Adrenal gland (tissue), 12 donors: Measurements from ENCODE around the gene NAT14. TPM values are rescaled to one million over a fixed set of nuclear protein-coding genes. Genes with fewer than 3 reads are reported as not detected.
A peak's percentile ranks its signal among the peaks of the same experiment; 100 is the strongest.

Experiments used
- DNase-seq, 7 donors: peaks; one replicate each; pipeline ENCODE4 v3.0.0-alpha.2; 2019 to 2020
- H3K27ac ChIP-seq, 5 donors: fragments of 200-600 bp; sonication (generic) in 4 of 5; 1 replicate in 3 of 5; 2 replicates in 2 of 5; pipeline versions ENCODE4 v1.5.1 to v1.8.0; 2016 to 2020; ENCODE audit warnings: mild to moderate bottlenecking in 1 of 5
- H3K27me3 ChIP-seq: fragments of 200-600 bp; 2 replicates; pipeline ENCODE4 v1.8.0; 2021
- H3K36me3 ChIP-seq, 2 donors: fragments of 200-600 bp; replicated peaks in 1 of 2; 1 replicate in 1 of 2; 2 replicates in 1 of 2; pipeline versions ENCODE4 v1.5.1 to v1.8.0; 2018 to 2022
- H3K4me1 ChIP-seq, 2 donors: fragments of 200-600 bp; replicated peaks in 1 of 2; 1 replicate in 1 of 2; 2 replicates in 1 of 2; pipeline versions ENCODE4 v1.5.1 to v1.8.0; 2018 to 2021
- H3K4me3 ChIP-seq, 4 donors: fragments of 200-600 bp; sonication (generic) in 3 of 4; one replicate each; pipeline ENCODE4 v1.5.1; 2016 to 2018
- H3K9me3 ChIP-seq, 3 donors: fragments of 200-600 bp; sonication (generic) in 1 of 3; replicated peaks in 1 of 3; 1 replicate in 2 of 3; 2 replicates in 1 of 3; pipeline versions ENCODE4 v1.5.1 to v1.8.0; 2016 to 2021
- POLR2A ChIP-seq, 2 donors: fragments of 450-650 bp; IDR thresholded peaks; one replicate each; pipeline ENCODE4 v1.6.1; 2017; ENCODE audit warnings: antibody characterized with exemption in 2 of 2, mild to moderate bottlenecking in 2 of 2, moderate library complexity in 1 of 2
- WGBS, 4 donors: extraction: QIAGEN DNeasy Blood & Tissue Kit in 2 of 4; methylation state at CpG; one replicate each; pipeline versions ENCODE4 v1.1.5 to v1.1.7; 2013 to 2017; 5-methylcytosine and 5-hydroxymethylcytosine counted together
- intact Hi-C, 2 donors: fragments of 100-400 bp; cut with DNase I; formaldehyde crosslinking; loops; one replicate each; pipeline versions ENCODE4 v1.14.1 to v1.15.0; 2022 to 2023
- polyA plus RNA-seq, 3 donors: library from polyadenylated mRNA; stranded (reverse); fragments of 200-250 nt in 2 of 3; fragments of 350-450 nt in 1 of 3; fragmentation: Illumina TruSeq in 1 of 3; extraction: RNeasy Lipid Tissue Mini Kit (QIAGEN cat#74804) in 1 of 3; gene quantifications; one replicate each; pipeline ENCODE4 v1.2.3, GENCODE V29; 2013 to 2014
- total RNA-seq, 9 donors: library from RNA; depleted of rRNA in 4 of 9; stranded (reverse); fragments of >200 nt in 4 of 9; fragments of 120-200 nt in 1 of 9; fragmentation: NEBNext Ultra II Directional in 1 of 9; extraction: Animal tissue kit (Norgen Biotek cat#: 25700) in 1 of 9; gene quantifications; one replicate each; pipeline versions ENCODE4 v1.1.0 to v1.2.4, GENCODE V29; 2013 to 2023
- TF ChIP-seq, protein P1 (sequence below), 6 experiments: fragments of 450-650 bp in 4 of 6; fragments of 200-600 bp in 2 of 6; sonication (generic) in 1 of 6; IDR thresholded peaks; 1 replicate in 5 of 6; 2 replicates in 1 of 6; pipeline versions ENCODE4 v1.5.1 to v1.8.0; 2016 to 2021; ENCODE audit warnings: antibody characterized with exemption in 6 of 6, mild to moderate bottlenecking in 2 of 6, moderate library complexity in 1 of 6
- donor health status: healthy with polysubstance abuse.
- donor health status: Bipolar disorder and iron deficiency.
- donor health status: DM: yes; HTN: yes; CAD: no.
- donor health status: DM: no; HTN: no; CAD: no.
- donor health status: DM: no; HTN: no; CAD: no.
- donor health status: DM: yes; HTN: yes; CAD: no.

Gene NAT14
- total and polyA plus RNA-seq, 12 donors, result 4.9 to 108 (median 18.7) TPM

DNA sequence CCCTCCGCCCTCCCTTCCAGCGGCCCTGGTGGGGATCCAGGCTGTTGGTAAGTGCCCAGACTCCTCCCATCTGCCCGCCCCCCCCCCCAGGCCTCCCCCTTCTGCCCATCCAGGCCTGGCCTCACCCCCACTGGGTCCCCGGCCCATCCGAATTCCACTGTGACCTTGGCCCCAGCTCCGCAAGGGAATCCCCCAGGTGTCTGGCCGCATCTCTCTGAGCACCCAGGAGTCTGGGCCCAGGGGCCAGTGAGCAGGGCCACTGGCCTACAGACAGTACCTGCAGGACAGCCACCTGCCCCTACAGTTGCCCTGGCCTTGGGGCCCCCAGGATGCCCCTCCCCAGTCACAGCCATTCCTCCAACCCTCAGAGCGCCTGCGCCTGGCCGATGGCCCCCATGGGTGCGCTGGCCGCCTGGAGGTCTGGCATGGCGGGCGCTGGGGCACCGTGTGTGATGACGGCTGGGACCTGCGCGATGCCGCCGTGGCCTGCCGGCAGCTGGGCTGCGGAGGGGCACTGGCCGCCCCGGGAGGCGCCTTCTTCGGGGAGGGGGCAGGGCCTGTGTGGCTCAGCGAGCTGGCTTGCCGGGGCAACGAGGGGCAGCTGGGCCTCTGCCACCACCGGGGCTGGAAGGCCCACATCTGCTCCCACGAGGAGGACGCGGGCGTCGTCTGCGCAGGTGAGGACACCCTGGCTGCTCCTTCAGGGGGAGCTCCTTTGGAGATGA is 4.2 kb downstream of the NAT14 start:
- TF ChIP-seq POLR2A (IDR thresholded peaks at IDR 0.05), result no peak
- TF ChIP-seq, protein P1, sequence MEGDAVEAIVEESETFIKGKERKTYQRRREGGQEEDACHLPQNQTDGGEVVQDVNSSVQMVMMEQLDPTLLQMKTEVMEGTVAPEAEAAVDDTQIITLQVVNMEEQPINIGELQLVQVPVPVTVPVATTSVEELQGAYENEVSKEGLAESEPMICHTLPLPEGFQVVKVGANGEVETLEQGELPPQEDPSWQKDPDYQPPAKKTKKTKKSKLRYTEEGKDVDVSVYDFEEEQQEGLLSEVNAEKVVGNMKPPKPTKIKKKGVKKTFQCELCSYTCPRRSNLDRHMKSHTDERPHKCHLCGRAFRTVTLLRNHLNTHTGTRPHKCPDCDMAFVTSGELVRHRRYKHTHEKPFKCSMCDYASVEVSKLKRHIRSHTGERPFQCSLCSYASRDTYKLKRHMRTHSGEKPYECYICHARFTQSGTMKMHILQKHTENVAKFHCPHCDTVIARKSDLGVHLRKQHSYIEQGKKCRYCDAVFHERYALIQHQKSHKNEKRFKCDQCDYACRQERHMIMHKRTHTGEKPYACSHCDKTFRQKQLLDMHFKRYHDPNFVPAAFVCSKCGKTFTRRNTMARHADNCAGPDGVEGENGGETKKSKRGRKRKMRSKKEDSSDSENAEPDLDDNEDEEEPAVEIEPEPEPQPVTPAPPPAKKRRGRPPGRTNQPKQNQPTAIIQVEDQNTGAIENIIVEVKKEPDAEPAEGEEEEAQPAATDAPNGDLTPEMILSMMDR (IDR thresholded peaks at IDR 0.05), result no peak
- Histone ChIP-seq H3K4me3 (no peak overlapping the region), H3K9me3 (no peaks in the 10 kb centered on the region), H3K4me1 (peaks cover 37 to 38% of the 10 kb centered on the region in 2 donors), H3K36me3 (no peaks in the 10 kb centered on the region), H3K27ac (no peak overlapping the region), H3K27me3 (no peaks in the 10 kb centered on the region)
- WGBS, 4 donors, result 58 to 67% (median 63%) methylated on average over 9 to 36 of the region's 36 CpGs; no CpG with 5 or more reads in 1 of the 4 donors
- intact Hi-C loops, result no loop called here
- no peak for DNase-seq

DNA sequence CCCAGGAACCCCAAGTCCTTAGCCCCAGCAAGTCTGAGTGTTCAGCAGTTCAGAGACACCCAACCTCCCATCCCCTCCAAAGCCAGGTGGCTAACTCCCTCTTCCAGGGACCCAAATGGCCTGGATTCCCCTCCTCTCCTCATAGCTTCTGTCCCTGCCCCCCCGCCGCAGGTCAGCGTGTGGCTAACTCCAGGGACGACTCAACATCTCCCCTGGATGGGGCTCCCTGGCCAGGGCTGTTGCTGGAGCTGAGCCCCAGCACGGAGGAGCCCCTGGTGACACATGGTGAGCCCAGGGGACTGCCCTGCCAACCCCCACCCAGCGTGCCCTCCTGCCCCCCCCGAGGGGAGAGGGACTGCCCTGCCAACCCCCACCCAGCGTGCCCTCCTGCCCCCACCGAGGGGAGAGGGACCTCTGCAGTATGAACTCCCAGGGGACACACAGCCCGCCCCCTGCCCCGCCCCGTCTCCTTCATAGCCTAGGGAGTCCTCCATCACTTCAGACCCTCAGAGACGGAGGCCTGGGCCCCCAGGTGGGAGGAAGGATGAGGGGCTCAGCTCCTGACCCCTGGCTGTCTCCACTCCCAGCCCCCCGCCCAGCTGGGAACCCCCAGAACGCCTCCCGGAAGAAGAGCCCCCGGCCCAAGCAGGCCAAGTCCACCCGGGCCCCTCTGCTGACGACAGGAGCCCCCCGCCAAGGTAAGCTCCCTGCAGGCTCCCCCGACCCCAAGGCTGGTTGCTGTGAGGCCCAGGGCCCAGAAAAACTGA is 4.9 kb downstream of the NAT14 start:
- intact Hi-C loops, result no loop called here
- no peak for TF ChIP-seq POLR2A (IDR thresholded peaks at IDR 0.05)
- TF ChIP-seq, protein P1 (IDR thresholded peaks at IDR 0.05), result no peak
- H3K36me3 ChIP-seq, result no peaks in the 10 kb centered on the region
- no peak overlapping the region for H3K27ac ChIP-seq
- no peaks in the 10 kb centered on the region for H3K9me3 ChIP-seq
- peaks cover 30 to 32% of the 10 kb centered on the region in 2 donors for H3K4me1 ChIP-seq
- no peaks in the 10 kb centered on the region for H3K27me3 ChIP-seq
- WGBS, 4 donors, result 49 to 83% (median 71%) methylated on average over 4 to 21 of the region's 21 CpGs
- H3K4me3 ChIP-seq, result no peak overlapping the region
- peak in 1 of 7 donors; percentile 28 for DNase-seq

DNA sequence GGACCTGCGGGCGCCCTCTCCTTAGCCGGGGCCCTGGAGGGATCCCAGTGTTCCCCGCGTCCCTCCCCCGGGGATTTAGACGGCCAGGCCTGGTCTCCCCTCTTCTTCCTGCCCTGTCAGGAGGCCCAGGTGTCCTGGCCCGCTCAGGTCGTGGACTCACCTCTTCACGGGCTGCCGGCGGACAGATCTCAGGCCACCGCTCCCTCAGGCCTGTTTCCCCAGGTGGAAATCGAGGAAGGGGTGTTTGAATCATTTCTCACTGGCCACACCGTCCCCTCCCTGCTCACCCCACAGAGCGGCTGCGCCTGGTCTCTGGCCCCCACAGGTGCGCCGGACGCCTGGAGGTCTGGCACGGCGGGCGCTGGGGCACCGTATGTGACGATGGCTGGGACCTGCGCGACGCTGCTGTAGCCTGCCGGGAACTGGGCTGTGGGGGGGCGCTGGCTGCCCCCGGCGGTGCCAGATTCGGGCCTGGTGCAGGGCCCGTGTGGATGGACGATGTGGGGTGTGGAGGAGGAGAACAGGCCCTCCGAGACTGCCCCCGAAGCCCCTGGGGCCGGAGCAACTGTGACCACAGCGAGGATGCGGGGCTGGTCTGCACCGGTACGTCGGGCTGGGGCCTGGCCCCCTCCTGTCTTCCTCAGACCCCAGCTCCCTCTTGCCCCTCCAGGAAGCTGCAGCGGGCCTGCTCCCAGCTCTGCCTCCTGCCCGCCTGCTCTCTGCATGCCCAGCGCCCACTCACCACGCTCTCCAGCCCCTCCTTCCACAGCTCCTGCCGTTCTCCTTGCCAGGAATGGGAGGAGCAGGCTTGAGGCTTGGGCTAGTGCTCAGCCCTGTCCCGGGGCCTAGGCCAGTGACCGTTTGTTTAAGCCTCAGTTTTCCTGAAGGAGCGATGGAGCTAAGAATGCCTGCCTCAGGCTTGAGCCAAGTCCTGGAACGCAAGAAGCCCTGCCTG is 5.8 kb downstream of the NAT14 start:
- WGBS, 4 donors, result 81 to 86% (median 84%) methylated on average over 13 to 52 of the region's 52 CpGs
- TF ChIP-seq, protein P1 (IDR thresholded peaks at IDR 0.05), result no peak
- no peak for TF ChIP-seq POLR2A (IDR thresholded peaks at IDR 0.05)
- H3K27me3 ChIP-seq, result no peaks in the 10 kb centered on the region
- no peaks in the 10 kb centered on the region for H3K36me3 ChIP-seq
- H3K9me3 ChIP-seq, result no peaks in the 10 kb centered on the region
- peaks cover 22 to 24% of the 10 kb centered on the region in 2 donors for H3K4me1 ChIP-seq
- no peak for DNase-seq
- H3K27ac ChIP-seq, result no peak overlapping the region
- H3K4me3 ChIP-seq, result no peak overlapping the region
- intact Hi-C loops, result no loop called here
